PC-9 (cell line): ENCODE results near the gene DESI2. TPM values are rescaled to one million over a fixed set of nuclear protein-coding genes. Genes with fewer than 3 reads are reported as not detected.

Source experiments
- BruUV-seq: library from RNA; stranded (reverse); fragments of 400-500 nt; replicated peaks from 2 replicates; lab custom pipeline; 2021; lab: Mats Ljungman, UMichigan
- CTCF ChIA-PET: fragments of 300-600 bp; sonication (Branson Sonifier 250); formaldehyde crosslinking; loops from one replicate; lab custom pipeline; 2022; ENCODE audit warnings: antibody characterized with exemption; lab: Charles Lee
- POLR2A ChIA-PET: fragments of 300-600 bp; sonication (Branson Sonifier 250); formaldehyde crosslinking; loops from one replicate; lab custom pipeline; 2022; ENCODE audit warnings: antibody characterized with exemption; ENCODE audit not compliant: unreplicated experiment; lab: Charles Lee
- DNase-seq, 2 experiments: peaks; one replicate each; pipeline versions ENCODE4 v3.0.0 to v3.0.0-alpha.2; 2015 to 2022; ENCODE audit warnings: mixed read lengths in 1 of 2
- H2AFZ ChIP-seq: fragments of 200-600 bp; sonication (generic); 2 replicates; pipeline ENCODE4 v1.8.1; 2017; ENCODE audit warnings: antibody characterized with exemption
- H3F3A ChIP-seq: fragments of 200-600 bp; sonication (generic); 2 replicates; pipeline ENCODE4 v1.8.1; 2017; ENCODE audit warnings: antibody characterized with exemption, mild to moderate bottlenecking, low read depth; ENCODE audit not compliant: insufficient read depth
- H3K27ac ChIP-seq: fragments of 200-600 bp; sonication (generic); 2 replicates; pipeline ENCODE4 v1.6.1; 2016; ENCODE audit warnings: mixed run types
- H3K27me3 ChIP-seq: fragments of 200-600 bp; sonication (generic); 2 replicates; pipeline ENCODE4 v1.6.1; 2016; ENCODE audit warnings: low read depth, mixed run types; ENCODE audit not compliant: insufficient read depth
- H3K36me3 ChIP-seq: fragments of 200-600 bp; sonication (generic); 2 replicates; pipeline ENCODE4 v1.6.1; 2016; ENCODE audit warnings: low read depth, mixed run types
- H3K4me1 ChIP-seq: fragments of 200-600 bp; sonication (generic); replicated peaks from 2 replicates; pipeline ENCODE4 v1.6.1; 2016; ENCODE audit warnings: mixed run types; ENCODE audit not compliant: insufficient read depth
- H3K4me2 ChIP-seq: fragments of 200-600 bp; sonication (generic); 2 replicates; pipeline ENCODE4 v1.6.1; 2017; ENCODE audit warnings: mixed run types
- H3K4me3 ChIP-seq: fragments of 200-600 bp; sonication (generic); 2 replicates; pipeline ENCODE4 v1.6.1; 2016; ENCODE audit warnings: mixed run types
- H3K79me2 ChIP-seq: fragments of 200-600 bp; sonication (generic); 2 replicates; pipeline ENCODE4 v1.6.1; 2017; ENCODE audit warnings: low read depth, mixed run types
- H3K9me2 ChIP-seq: fragments of 200-600 bp; sonication (generic); 2 replicates; pipeline ENCODE4 v1.8.1; 2017; ENCODE audit warnings: mild to moderate bottlenecking; ENCODE audit not compliant: insufficient read depth
- H3K9me3 ChIP-seq: fragments of 200-600 bp; sonication (generic); 2 replicates; pipeline ENCODE4 v1.8.1; 2016; ENCODE audit warnings: low read depth; ENCODE audit not compliant: insufficient read depth
- H4K20me1 ChIP-seq: fragments of 200-600 bp; sonication (generic); 2 replicates; pipeline ENCODE4 v1.8.1; 2017; ENCODE audit not compliant: insufficient read depth
- CTCF ChIP-seq: fragments of 200-600 bp; sonication (generic); conservative IDR thresholded peaks from 2 replicates; pipeline ENCODE4 v1.6.1; 2017; ENCODE audit warnings: mixed run types, antibody characterized with exemption, mild to moderate bottlenecking, moderate library complexity
- EZH2 ChIP-seq: fragments of 200-600 bp; sonication (generic); IDR thresholded peaks from 2 replicates; pipeline ENCODE4 v1.8.0; 2017; ENCODE audit warnings: antibody characterized with exemption, low read depth
- intact Hi-C: fragments of 100-400 bp; cut with micrococcal nuclease; formaldehyde crosslinking; loops from one replicate; pipeline ENCODE4 v1.10.0; 2022; ENCODE audit not compliant: unreplicated experiment
- total RNA-seq: library from RNA; stranded (reverse); gene quantifications from 2 replicates; pipeline ENCODE4 v1.2.3, GENCODE V29; 2021

Gene DESI2
- total RNA-seq, 1 experiment from 2014 or later: 45.8 TPM

DNA sequence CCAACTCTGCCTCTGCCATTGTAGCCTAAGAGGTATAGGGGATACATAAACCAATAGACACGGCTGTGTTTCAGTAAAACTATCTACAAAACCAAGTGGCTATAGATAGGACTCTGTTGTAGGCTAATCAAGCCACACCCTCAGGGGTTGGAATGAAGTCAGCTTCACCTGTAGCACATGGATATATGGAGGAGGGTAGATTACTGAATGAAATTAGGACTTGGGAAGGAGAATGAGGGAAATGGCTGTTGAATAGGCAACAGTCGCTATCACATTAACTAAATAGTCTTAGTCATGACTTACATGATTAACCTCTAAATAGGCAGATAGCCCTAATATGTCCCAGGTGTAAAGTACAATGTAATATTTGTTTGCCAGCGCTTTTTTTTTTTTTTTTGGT, 49.7 kb downstream of the DESI2 start:
- Histone ChIP-seq H3F3A (no peaks in the 10 kb centered on the region; the same call in 1 of the 2 replicates), H3K79me2 (no peaks in the 10 kb centered on the region), H4K20me1 (no peaks in the 10 kb centered on the region), H3K4me2 (no peak overlapping the region), H3K4me3 (no peak overlapping the region), H3K4me1 (no peaks in the 10 kb centered on the region), H3K36me3 (peaks cover 13% of the 10 kb centered on the region), H3K27ac (no peak overlapping the region), H2AFZ (no peak overlapping the region), H3K9me3 (no peaks in the 10 kb centered on the region; the same call in 1 of the 2 replicates), H3K27me3 (no peaks in the 10 kb centered on the region), H3K9me2 (no peaks in the 10 kb centered on the region)
- BruUV-seq: no TSS peak
- no peak for DNase-seq
- ChIA-PET CTCF (no interaction called here), POLR2A (no interaction called here)
- TF ChIP-seq CTCF: no peak
- no peak for TF ChIP-seq EZH2
- intact Hi-C loops: loop anchor here (10.0 kb wide), 1 partner anchor 92 kb away; no protein-coding TSS in a partner anchor

- Histone ChIP-seq H3K79me2 (no peaks in the 10 kb centered on the region), H3K4me2 (no peak overlapping the region), H3K9me2 (no peaks in the 10 kb centered on the region), H3K27ac (no peak overlapping the region), H3K4me1 (no peaks in the 10 kb centered on the region), H3K36me3 (peaks cover 13% of the 10 kb centered on the region), H2AFZ (no peak overlapping the region), H3K4me3 (no peak overlapping the region), H3F3A (no peaks in the 10 kb centered on the region; the same call in 1 of the 2 replicates), H3K27me3 (no peaks in the 10 kb centered on the region), H3K9me3 (no peaks in the 10 kb centered on the region; the same call in 1 of the 2 replicates), H4K20me1 (no peaks in the 10 kb centered on the region)
- POLR2A ChIA-PET: no interaction called here
- TF ChIP-seq EZH2: no peak
- no peak for TF ChIP-seq CTCF
- intact Hi-C loops: loop anchor here (10.0 kb wide), 1 partner anchor 91 kb away; no protein-coding TSS in a partner anchor
- CTCF ChIA-PET: no interaction called here
- no TSS peak for BruUV-seq
- DNase-seq: no peak
Measured at GRCh38 chr1:244704107-244704506, 51.2 kb downstream of the DESI2 start.

DNA sequence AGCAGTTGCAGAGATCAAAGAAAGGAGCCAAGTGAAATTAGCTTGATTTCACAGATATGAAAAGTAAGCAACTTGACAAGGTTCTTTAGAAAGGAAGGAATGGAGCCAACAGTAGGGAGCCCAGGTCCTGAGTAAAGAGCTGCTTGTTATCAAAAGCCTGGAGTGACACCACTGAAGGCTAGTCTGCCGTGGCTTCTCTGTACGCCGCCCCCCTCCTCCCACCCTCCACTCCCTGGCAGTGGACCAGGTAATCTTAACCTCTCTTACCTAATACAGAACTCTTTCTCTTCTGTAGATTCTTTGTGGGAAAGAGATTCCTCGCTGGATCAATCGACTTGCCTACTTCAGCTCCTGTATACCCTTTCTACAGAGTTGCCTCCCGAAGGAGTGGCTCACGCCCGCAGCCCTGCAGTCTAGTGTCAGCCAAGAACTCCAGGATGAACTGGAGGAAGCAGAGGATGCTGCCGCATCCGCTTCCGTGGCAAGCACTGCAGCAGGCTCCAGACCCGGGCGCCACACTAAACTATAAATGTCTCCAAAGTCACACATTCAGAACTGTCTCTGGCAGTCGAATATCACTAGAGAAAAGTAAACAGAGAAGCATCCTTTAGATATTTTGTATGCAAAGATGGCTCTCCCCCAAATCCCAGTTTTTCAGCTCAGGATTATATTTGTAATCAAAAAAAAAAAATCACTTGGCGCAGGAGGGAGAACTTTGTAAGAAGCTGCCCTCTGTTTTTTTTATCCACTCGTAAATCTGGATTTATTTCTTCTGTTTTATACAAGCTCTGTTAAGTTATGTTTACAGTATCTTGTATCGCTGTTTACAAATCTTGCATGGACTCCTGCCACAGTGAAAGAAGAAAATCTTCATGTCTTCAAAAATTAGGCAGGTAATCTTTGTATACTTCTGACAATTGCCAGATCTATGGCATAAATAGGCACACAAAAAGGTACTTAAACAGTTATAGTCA, 52.6 kb downstream of the DESI2 start:
- no peak for TF ChIP-seq CTCF
- TF ChIP-seq EZH2: no peak
- intact Hi-C loops: loop anchor here (10.0 kb wide), 1 partner anchor 89 kb away; no protein-coding TSS in a partner anchor
- no TSS peak for BruUV-seq
- H3K4me2 ChIP-seq: no peak overlapping the region
- no peak overlapping the region for H2AFZ ChIP-seq
- H3K4me3 ChIP-seq: no peak overlapping the region
- H3K79me2 ChIP-seq: no peaks in the 10 kb centered on the region
- no peaks in the 10 kb centered on the region for H3K4me1 ChIP-seq
- no peaks in the 10 kb centered on the region for H3K27me3 ChIP-seq
- POLR2A ChIA-PET: no interaction called here
- H4K20me1 ChIP-seq: no peaks in the 10 kb centered on the region
- H3K36me3 ChIP-seq: peaks cover 3% of the 10 kb centered on the region
- no peaks in the 10 kb centered on the region; the same call in 1 of the 2 replicates for H3K9me3 ChIP-seq
- CTCF ChIA-PET: no interaction called here
- no peak for DNase-seq
- no peaks in the 10 kb centered on the region; the same call in 1 of the 2 replicates for H3F3A ChIP-seq
- no peaks in the 10 kb centered on the region for H3K9me2 ChIP-seq
- H3K27ac ChIP-seq: no peak overlapping the region
